GM12801 (cell line): ENCODE data around the gene SUPT20HL1.

Experiments used
- TF ChIP-seq, protein P1 (sequence below): IDR thresholded peaks from one replicate; pipeline ENCODE4 v1.5.1; 2011; ENCODE audit warnings: control low read depth; ENCODE audit not compliant: insufficient read length; ENCODE audit errors: extremely low read depth

Gene SUPT20HL1

GRCh38 chrX:24350217-24350616, 10.2 kb upstream of the SUPT20HL1 start:
- TF ChIP-seq, protein P1, sequence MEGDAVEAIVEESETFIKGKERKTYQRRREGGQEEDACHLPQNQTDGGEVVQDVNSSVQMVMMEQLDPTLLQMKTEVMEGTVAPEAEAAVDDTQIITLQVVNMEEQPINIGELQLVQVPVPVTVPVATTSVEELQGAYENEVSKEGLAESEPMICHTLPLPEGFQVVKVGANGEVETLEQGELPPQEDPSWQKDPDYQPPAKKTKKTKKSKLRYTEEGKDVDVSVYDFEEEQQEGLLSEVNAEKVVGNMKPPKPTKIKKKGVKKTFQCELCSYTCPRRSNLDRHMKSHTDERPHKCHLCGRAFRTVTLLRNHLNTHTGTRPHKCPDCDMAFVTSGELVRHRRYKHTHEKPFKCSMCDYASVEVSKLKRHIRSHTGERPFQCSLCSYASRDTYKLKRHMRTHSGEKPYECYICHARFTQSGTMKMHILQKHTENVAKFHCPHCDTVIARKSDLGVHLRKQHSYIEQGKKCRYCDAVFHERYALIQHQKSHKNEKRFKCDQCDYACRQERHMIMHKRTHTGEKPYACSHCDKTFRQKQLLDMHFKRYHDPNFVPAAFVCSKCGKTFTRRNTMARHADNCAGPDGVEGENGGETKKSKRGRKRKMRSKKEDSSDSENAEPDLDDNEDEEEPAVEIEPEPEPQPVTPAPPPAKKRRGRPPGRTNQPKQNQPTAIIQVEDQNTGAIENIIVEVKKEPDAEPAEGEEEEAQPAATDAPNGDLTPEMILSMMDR = no peak

DNA sequence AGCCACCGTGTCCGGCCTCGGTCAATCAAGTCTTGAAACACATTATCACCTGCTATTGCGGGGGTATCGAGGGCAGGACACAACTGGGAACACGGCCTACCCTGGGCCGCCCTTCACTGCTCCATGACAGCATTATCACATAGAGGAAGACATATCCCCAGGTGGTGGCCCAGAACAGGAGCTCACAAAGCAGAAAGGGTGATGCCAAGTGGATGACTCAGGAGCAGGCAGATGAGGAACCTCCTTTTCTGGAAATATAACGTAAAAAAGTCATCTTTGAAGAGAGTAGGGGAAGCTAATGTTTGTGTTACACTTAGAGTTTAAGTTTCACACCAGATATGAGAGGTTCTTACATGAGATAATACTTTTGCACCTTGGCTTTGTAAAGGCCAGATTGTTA, 5.3 kb upstream of the SUPT20HL1 start:
- TF ChIP-seq, protein P1 = no peak

GRCh38 chrX:24357106-24357505, 3.3 kb upstream of the SUPT20HL1 start:
- TF ChIP-seq, protein P1 = no peak

- TF ChIP-seq, protein P1 = no peak
Measured at GRCh38 chrX:24364326-24364725, 3.9 kb downstream of the SUPT20HL1 start.

DNA sequence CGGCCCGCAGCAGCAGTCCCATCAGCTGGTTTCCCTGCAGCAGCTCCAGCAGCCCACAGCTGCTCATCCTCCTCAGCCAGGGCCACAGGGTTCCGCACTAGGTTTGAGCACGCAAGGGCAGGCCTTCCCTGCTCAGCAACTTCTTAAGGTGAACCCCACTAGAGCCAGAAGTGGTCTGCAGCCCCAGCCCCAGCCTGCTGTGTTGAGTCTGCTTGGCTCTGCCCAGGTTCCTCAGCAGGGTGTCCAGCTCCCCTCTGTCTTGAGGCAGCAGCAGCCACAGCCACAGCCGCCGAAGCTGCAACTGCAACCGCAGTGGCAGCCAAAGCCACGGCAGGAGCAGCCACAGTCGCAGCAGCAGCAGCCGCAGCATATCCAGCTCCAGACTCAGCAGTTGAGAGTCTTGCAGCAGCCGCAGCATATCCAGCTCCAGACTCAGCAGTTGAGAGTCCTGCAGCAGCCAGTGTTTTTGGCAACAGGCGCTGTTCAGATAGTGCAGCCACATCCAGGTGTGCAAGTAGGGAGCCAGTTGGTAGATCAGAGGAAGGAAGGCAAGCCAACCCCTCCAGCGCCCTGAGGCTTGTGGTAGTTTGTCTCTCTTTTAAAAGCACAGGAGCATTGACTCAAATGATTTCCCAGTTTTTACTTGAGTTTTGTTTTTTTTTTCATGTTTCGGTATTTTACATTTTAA, 4.6 kb downstream of the SUPT20HL1 start:
- TF ChIP-seq, protein P1 = no peak

DNA sequence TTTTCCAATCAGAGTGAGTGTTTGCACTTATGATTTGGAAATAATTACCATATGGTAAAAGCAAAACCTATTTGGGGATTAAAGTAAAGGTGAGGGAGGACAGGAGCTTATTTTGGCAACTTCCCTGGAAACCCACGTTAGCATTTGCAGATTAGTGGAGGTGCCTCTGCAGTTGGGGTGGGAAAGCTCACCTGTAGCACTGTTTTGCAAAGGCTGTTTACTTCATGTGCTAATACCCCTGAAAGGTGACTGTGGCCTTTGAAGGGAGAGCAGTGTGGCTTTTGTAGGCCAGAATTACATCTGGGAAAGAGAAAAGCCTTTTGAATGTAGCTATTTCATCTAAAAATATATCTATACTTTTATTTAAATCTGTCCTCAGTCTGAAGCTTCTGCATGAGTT, 9.4 kb downstream of the SUPT20HL1 start:
- TF ChIP-seq, protein P1 = no peak

- TF ChIP-seq, protein P1 = no peak
Measured at GRCh38 chrX:24371391-24371972, 11.0 kb downstream of the SUPT20HL1 start.
